HCT116 (cell line): ENCODE measurements around the gene C1QL4. TPM values are rescaled to one million over a fixed set of nuclear protein-coding genes. Genes with fewer than 3 reads are reported as not detected.

Experiments used
- ATAC-seq: fragments of 200-7000 bp; cut with Tn5 transposase; 2 replicates; pipeline ENCODE4 v1.9.1; 2020; ENCODE audit warnings: mild to moderate bottlenecking, moderate library complexity
- BruUV-seq: library from RNA; stranded (reverse); fragments of 400-500 nt; replicated peaks from 2 replicates; lab custom pipeline; 2021; lab: Mats Ljungman, UMichigan
- CTCF ChIA-PET: fragments of 300-600 bp; sonication (Branson Sonifier 250); formaldehyde crosslinking; loops from one replicate; lab custom pipeline; 2021; ENCODE audit warnings: antibody characterized with exemption; lab: Charles Lee
- POLR2A ChIA-PET: fragments of 300-600, 350-600 bp; sonication (Branson Sonifier 250); formaldehyde crosslinking; loops from one replicate; lab custom pipeline; 2021; ENCODE audit warnings: antibody characterized with exemption; lab: Charles Lee
- RAD21 ChIA-PET, 2 experiments: fragments of 300-600 bp; sonication (Branson Sonifier 250); formaldehyde crosslinking; loops; one replicate each; lab custom pipeline; 2023; ENCODE audit warnings: low total read pairs in 2 of 2; ENCODE audit not compliant: uncharacterized antibody in 2 of 2, unreplicated experiment in 2 of 2, low non-redundant PET in 1 of 2; lab: Charles Lee
- DNase-seq: peaks from one replicate; pipeline ENCODE4 v3.0.0-alpha.2; 2010; ENCODE audit warnings: low read depth, low spot score
- H2AFZ ChIP-seq: fragments of 200-600 bp; shearing (Covaris generic), sonication (generic); 2 replicates; pipeline ENCODE4 v1.6.1; 2017; ENCODE audit warnings: low read depth, mixed run types, mixed read lengths, antibody characterized with exemption, low read length; ENCODE audit not compliant: poor library complexity, severe bottlenecking
- H3K27ac ChIP-seq: 2 replicates; pipeline ENCODE4 v1.5.1; 2012; ENCODE audit warnings: low read depth, low read length
- H3K27me3 ChIP-seq: fragments of 200-600 bp; sonication (generic); 2 replicates; pipeline ENCODE4 v1.6.1; 2016; ENCODE audit warnings: mixed run types, low read length, mixed read lengths; ENCODE audit not compliant: insufficient read depth
- H3K36me3 ChIP-seq, 2 experiments: fragments of 200-500 bp in 1 of 2; fragments of 200-600 bp in 1 of 2; sonication (Bioruptor generic) in 1 of 2; sonication (generic) in 1 of 2; 2 replicates each; pipeline versions ENCODE4 v1.5.1 to v1.6.1; 2014 to 2016; ENCODE audit warnings: low read length in 2 of 2, inconsistent platforms in 1 of 2, mixed read lengths in 1 of 2, mixed run types in 1 of 2; ENCODE audit not compliant: insufficient read depth in 2 of 2, control insufficient read depth in 1 of 2
- H3K4me1 ChIP-seq, 2 experiments: fragments of 200-600 bp in 1 of 2; sonication (generic) in 1 of 2; 2 replicates each; pipeline versions ENCODE4 v1.5.1 to v1.6.1; 2012 to 2017; ENCODE audit warnings: low read length in 2 of 2, inconsistent platforms in 1 of 2, mild to moderate bottlenecking in 1 of 2, mixed read lengths in 1 of 2, mixed run types in 1 of 2, moderate library complexity in 1 of 2; ENCODE audit not compliant: insufficient read depth in 2 of 2, control insufficient read depth in 1 of 2
- H3K4me2 ChIP-seq: fragments of 200-600 bp; sonication (generic); 2 replicates; pipeline ENCODE4 v1.6.1; 2017; ENCODE audit warnings: mixed run types, low read length, mixed read lengths
- H3K4me3 ChIP-seq, 2 experiments: fragments of 200-600 bp in 1 of 2; sonication (generic) in 1 of 2; replicated peaks in 1 of 2; 2 replicates each; pipeline ENCODE4 v1.5.1; 2011 to 2016; ENCODE audit warnings: low read length in 2 of 2, control low read depth in 1 of 2, low read depth in 1 of 2, mild to moderate bottlenecking in 1 of 2, mixed read lengths in 1 of 2, mixed run types in 1 of 2
- H3K79me2 ChIP-seq: fragments of 200-600 bp; sonication (generic); 2 replicates; pipeline ENCODE4 v1.6.1; 2017; ENCODE audit warnings: mild to moderate bottlenecking, mixed run types, low read length, moderate library complexity, mixed read lengths; ENCODE audit not compliant: insufficient read depth
- H3K9ac ChIP-seq: fragments of 200-600 bp; sonication (generic); 2 replicates; pipeline ENCODE4 v1.6.1; 2016; ENCODE audit warnings: low read length, mixed read lengths
- H3K9me2 ChIP-seq: fragments of 200-600 bp; sonication (generic), shearing (Covaris generic); 2 replicates; pipeline ENCODE4 v1.6.1; 2017; ENCODE audit warnings: mixed run types, mild to moderate bottlenecking, moderate library complexity; ENCODE audit not compliant: insufficient read depth
- H3K9me3 ChIP-seq, 2 experiments: fragments of 200-500 bp in 1 of 2; fragments of 200-600 bp in 1 of 2; sonication (Bioruptor generic) in 1 of 2; sonication (generic) in 1 of 2; 2 replicates each; pipeline ENCODE4 v1.6.1; 2014 to 2017; ENCODE audit warnings: low read length in 2 of 2, mixed read lengths in 2 of 2, inconsistent platforms in 1 of 2, low read depth in 1 of 2, mild to moderate bottlenecking in 1 of 2, mixed run types in 1 of 2, moderate library complexity in 1 of 2; ENCODE audit not compliant: control insufficient read depth in 1 of 2, insufficient read depth in 1 of 2
- H4K20me1 ChIP-seq: fragments of 200-600 bp; sonication (generic), shearing (Covaris generic); 2 replicates; pipeline ENCODE4 v1.6.1; 2017; ENCODE audit warnings: mixed run types, mild to moderate bottlenecking, moderate library complexity; ENCODE audit not compliant: insufficient read depth
- CBX3 ChIP-seq: IDR thresholded peaks from 2 replicates; pipeline ENCODE4 v1.6.1; 2012; ENCODE audit warnings: low read depth
- CEBPB ChIP-seq: IDR thresholded peaks from 2 replicates; pipeline ENCODE4 v1.6.1; 2012; ENCODE audit warnings: low read depth
- CTCF ChIP-seq, 3 experiments: fragments of 200-600 bp in 1 of 3; sonication (generic) in 1 of 3; IDR thresholded peaks in 2 of 3; conservative IDR thresholded peaks in 1 of 3; 2 replicates each; pipeline ENCODE4 v1.5.1; 2012 to 2017; ENCODE audit warnings: low read depth in 2 of 3, low read length in 2 of 3, antibody characterized with exemption in 1 of 3, borderline replicate concordance in 1 of 3, control low read depth in 1 of 3, mild to moderate bottlenecking in 1 of 3, mixed read lengths in 1 of 3, mixed run types in 1 of 3, moderate library complexity in 1 of 3; ENCODE audit not compliant: insufficient read depth in 1 of 3
- EGR1 ChIP-seq: IDR thresholded peaks from 2 replicates; pipeline ENCODE4 v1.6.1; 2012; ENCODE audit warnings: low read depth
- JUND ChIP-seq: IDR thresholded peaks from 2 replicates; pipeline ENCODE4 v1.6.1; 2012
- POLR2A ChIP-seq: IDR thresholded peaks from 2 replicates; pipeline ENCODE4 v1.7.0; 2011; ENCODE audit warnings: borderline replicate concordance; ENCODE audit not compliant: insufficient read depth, insufficient read length; ENCODE audit errors: extremely low read depth
- REST ChIP-seq: IDR thresholded peaks from 2 replicates; pipeline ENCODE4 v1.6.1; 2012; ENCODE audit warnings: low read depth
- SP1 ChIP-seq: IDR thresholded peaks from 2 replicates; pipeline ENCODE4 v1.6.1; 2012; ENCODE audit warnings: low read depth
- SRF ChIP-seq: IDR thresholded peaks from 2 replicates; pipeline ENCODE4 v1.6.1; 2012; ENCODE audit warnings: low read depth
- TCF7L2 ChIP-seq: IDR thresholded peaks from 2 replicates; pipeline ENCODE4 v1.7.0; 2011; ENCODE audit warnings: borderline replicate concordance, inconsistent platforms; ENCODE audit not compliant: insufficient read depth, insufficient read length; ENCODE audit errors: extremely low read depth
- YY1 ChIP-seq: IDR thresholded peaks from 2 replicates; pipeline ENCODE4 v1.6.1; 2011; ENCODE audit warnings: low read length, low read depth, moderate library complexity, mild to moderate bottlenecking; ENCODE audit not compliant: insufficient replicate concordance; ENCODE audit errors: extremely low read depth
- ZNF274 ChIP-seq: fragments of 200-500 bp; sonication (Bioruptor generic); IDR thresholded peaks from 2 replicates; pipeline ENCODE4 v1.6.1; 2014; ENCODE audit warnings: mild to moderate bottlenecking, low read depth, low read length, inconsistent platforms
- intact Hi-C: fragments of 100-400 bp; cut with micrococcal nuclease; formaldehyde crosslinking; loops from 2 replicates; pipeline ENCODE4 v1.10.0; 2022
- total RNA-seq: library from RNA; stranded (reverse); gene quantifications from one replicate; pipeline ENCODE4 v1.2.1, GENCODE V29; 2021; ENCODE audit not compliant: unreplicated experiment
- TF ChIP-seq, protein P1 (sequence below): IDR thresholded peaks from 2 replicates; pipeline ENCODE4 v1.6.1; 2012

C1QL4 gene
- total RNA-seq, 1 experiment from 2014 or later = 8.1 TPM

GRCh38 chr12:49342066-49342913, 5.3 kb upstream of the C1QL4 start (continued):
- no peak for TF ChIP-seq EGR1
- TF ChIP-seq, protein P1, sequence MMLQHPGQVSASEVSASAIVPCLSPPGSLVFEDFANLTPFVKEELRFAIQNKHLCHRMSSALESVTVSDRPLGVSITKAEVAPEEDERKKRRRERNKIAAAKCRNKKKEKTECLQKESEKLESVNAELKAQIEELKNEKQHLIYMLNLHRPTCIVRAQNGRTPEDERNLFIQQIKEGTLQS = no peak
- TF ChIP-seq CTCF (IDR thresholded peaks at IDR 0.05 in 2 of 3, conservative IDR thresholded peaks at IDR 0.05 in 1 of 3; ENCODE audit: borderline replicate concordance in 1 of 3, insufficient read depth in 1 of 3, low read depth in 2 of 3, low read length in 2 of 3) = peak in 2 of 3 experiments; percentile 79 to 86; a peak in 4 of 6 replicates
- TF ChIP-seq POLR2A = no peak
- no peak for TF ChIP-seq REST

GRCh38 chr12:49341777-49342065, 4.7 kb upstream of the C1QL4 start:
- H3K9ac ChIP-seq = no peak overlapping the region
- no peaks in the 10 kb centered on the region for H3K27me3 ChIP-seq
- H3K79me2 ChIP-seq = no peaks in the 10 kb centered on the region
- ChIA-PET POLR2A (interaction anchor here (1.2 kb wide), 1 partner anchor 33 kb away, joined by 3 read pairs; no protein-coding TSS in a partner anchor), CTCF (interaction anchor here (0.6 to 3.0 kb wide), 16 partner anchors 9 to 240 kb away, joined by 3 to 45 read pairs (median 5); partner anchors contain the start of gene TROAP), RAD21 (interaction anchor here in 1 of 2 experiments (1.3 kb wide), 1 partner anchor 10 kb away, joined by 4 read pairs; no protein-coding TSS in a partner anchor)
- no TSS peak for BruUV-seq
- ATAC-seq (no peak), DNase-seq (no peak)
- no peaks in the 10 kb centered on the region for H4K20me1 ChIP-seq
- H3K4me1 ChIP-seq = peaks cover 26 to 66% of the 10 kb centered on the region in 2 experiments
- 0 out of 4 replicates have a peak overlapping the region, but pooled peaks of 1 of the 2 experiments have one; percentile 47 for H3K4me3 ChIP-seq
- intact Hi-C loops = loop anchor here (1.0 to 2.0 kb wide), 3 partner anchors 43 to 76 kb away; partner anchors contain the start of gene TUBA1C
- TF ChIP-seq YY1 (no peak), CBX3 (no peak), JUND (no peak), TCF7L2 (no peak), ZNF274 (no peak), CTCF (IDR thresholded peaks at IDR 0.05 in 2 of 3, conservative IDR thresholded peaks at IDR 0.05 in 1 of 3; ENCODE audit: borderline replicate concordance in 1 of 3, insufficient read depth in 1 of 3, low read depth in 2 of 3, low read length in 2 of 3) (no peak), SRF (no peak), SP1 (no peak), CEBPB (no peak)
- TF ChIP-seq, protein P1 = no peak
- no peaks in the 10 kb centered on the region for H3K36me3 ChIP-seq
- no peaks in the 10 kb centered on the region for H3K9me3 ChIP-seq
- H3K27ac ChIP-seq = no peak overlapping the region
- H3K9me2 ChIP-seq = no peaks in the 10 kb centered on the region
- H3K4me2 ChIP-seq = peak overlapping the region; percentile 78
- H2AFZ ChIP-seq = peak overlapping the region; percentile 94
